GM10266 (cell line): ENCODE data around the gene FRG1.
"Not testable (repeated sequence)": the region's sequence is repeated elsewhere in the genome, so short reads cannot be mapped to it uniquely, and the experiment has no call there.

Experiments
- DNase-seq: peaks from one replicate; pipeline ENCODE4 v3.0.0; 2012; ENCODE audit errors: extremely low spot score
- TF ChIP-seq, protein P1 (sequence below): IDR thresholded peaks from 2 replicates; pipeline ENCODE4 v1.5.1; 2012; ENCODE audit warnings: mild to moderate bottlenecking, low read depth; ENCODE audit not compliant: control insufficient read depth, insufficient read depth; ENCODE audit errors: missing control alignments

Gene FRG1

GRCh38 chr4:189941005-189941450 lies 356 bp downstream of the FRG1 start:
- DNase-seq = no peak
- TF ChIP-seq, protein P1, sequence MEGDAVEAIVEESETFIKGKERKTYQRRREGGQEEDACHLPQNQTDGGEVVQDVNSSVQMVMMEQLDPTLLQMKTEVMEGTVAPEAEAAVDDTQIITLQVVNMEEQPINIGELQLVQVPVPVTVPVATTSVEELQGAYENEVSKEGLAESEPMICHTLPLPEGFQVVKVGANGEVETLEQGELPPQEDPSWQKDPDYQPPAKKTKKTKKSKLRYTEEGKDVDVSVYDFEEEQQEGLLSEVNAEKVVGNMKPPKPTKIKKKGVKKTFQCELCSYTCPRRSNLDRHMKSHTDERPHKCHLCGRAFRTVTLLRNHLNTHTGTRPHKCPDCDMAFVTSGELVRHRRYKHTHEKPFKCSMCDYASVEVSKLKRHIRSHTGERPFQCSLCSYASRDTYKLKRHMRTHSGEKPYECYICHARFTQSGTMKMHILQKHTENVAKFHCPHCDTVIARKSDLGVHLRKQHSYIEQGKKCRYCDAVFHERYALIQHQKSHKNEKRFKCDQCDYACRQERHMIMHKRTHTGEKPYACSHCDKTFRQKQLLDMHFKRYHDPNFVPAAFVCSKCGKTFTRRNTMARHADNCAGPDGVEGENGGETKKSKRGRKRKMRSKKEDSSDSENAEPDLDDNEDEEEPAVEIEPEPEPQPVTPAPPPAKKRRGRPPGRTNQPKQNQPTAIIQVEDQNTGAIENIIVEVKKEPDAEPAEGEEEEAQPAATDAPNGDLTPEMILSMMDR = no peak

GRCh38 chr4:189942412-189942811 lies 1.7 kb downstream of the FRG1 start:
- not testable (repeated sequence) for DNase-seq

DNA sequence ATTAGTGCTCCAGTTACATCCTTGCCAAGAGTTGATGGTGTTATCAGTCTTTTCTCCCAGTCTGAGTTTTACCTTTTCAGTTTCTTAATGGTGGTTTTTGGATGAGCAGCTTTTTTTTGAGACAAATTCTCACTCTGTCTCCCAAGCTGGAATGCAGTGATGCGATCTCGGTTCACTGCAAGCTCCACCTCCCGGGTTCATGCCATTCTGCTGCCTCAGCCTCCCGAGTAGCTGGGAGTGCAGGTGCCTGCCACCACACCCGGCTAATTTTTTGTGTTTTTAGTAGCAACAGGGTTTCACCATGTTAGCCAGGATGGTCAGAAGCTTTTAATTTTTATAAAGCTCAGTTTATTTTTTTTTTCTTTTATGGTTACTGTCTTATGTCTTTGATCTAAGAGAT lies 3.4 kb downstream of the FRG1 start:
- not testable (repeated sequence) for DNase-seq

GRCh38 chr4:189946906-189947305 lies 6.2 kb downstream of the FRG1 start:
- DNase-seq = not testable (repeated sequence)

DNA sequence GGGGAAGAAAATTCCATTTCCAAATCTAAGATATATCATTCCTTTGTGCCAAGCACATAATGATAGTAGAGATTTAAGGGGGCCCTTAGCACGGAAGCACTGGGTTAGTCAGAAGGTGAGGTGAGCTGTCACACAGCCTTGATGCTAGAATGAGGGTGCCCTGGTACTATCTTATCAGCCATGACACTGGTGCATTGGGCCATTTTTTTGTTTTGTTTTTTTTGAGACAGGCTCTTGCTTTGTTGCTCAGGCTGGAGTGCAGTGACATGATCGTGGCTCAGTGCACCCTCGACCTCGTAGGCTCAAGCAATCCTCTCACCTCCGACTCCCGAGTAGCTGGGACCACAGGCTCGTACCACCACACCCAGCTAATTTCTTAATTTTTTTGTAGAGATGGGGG lies 7.8 kb downstream of the FRG1 start:
- DNase-seq = not testable (repeated sequence)

DNA sequence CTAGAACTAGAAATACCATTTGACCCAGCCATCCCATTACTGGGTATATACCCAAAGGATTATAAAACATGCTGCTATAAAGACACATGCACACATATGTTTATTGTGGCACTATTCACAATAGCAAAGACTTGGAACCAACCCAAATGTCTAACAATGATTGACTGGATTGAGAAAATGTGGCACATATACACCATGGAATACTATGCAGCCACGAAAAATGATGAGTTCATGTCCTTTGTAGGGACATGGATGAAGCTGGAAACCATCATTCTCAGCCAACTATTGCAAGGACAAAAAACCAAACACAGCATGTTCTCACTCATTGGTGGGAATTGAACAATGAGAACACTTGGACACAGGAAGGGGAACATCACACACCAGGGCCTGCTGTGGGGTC lies 28.6 kb downstream of the FRG1 start:
- not testable (repeated sequence) for DNase-seq

DNA sequence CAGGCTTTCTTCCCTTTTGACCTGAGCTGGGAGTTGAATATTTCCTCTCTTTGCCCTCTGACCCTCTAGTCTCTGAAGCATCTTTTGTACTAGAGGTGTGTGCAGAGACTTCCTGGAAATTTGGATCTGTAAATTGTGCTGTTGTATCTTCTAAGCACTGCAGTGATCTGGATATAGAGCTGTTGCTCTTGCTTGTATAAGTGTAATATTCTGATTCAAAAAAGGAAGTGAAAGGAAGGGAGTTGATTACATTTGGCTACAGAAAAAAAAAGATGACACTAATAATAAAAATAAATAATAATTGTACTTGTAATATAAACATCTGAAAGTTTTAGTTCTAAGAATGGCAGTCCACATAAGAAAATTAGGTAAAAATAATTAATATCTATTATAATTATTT lies 33.0 kb downstream of the FRG1 start:
- TF ChIP-seq, protein P1 = no peak
- no peak for DNase-seq

GRCh38 chr4:189974056-189974455 lies 33.4 kb downstream of the FRG1 start:
- TF ChIP-seq, protein P1 = no peak
- no peak for DNase-seq

DNA sequence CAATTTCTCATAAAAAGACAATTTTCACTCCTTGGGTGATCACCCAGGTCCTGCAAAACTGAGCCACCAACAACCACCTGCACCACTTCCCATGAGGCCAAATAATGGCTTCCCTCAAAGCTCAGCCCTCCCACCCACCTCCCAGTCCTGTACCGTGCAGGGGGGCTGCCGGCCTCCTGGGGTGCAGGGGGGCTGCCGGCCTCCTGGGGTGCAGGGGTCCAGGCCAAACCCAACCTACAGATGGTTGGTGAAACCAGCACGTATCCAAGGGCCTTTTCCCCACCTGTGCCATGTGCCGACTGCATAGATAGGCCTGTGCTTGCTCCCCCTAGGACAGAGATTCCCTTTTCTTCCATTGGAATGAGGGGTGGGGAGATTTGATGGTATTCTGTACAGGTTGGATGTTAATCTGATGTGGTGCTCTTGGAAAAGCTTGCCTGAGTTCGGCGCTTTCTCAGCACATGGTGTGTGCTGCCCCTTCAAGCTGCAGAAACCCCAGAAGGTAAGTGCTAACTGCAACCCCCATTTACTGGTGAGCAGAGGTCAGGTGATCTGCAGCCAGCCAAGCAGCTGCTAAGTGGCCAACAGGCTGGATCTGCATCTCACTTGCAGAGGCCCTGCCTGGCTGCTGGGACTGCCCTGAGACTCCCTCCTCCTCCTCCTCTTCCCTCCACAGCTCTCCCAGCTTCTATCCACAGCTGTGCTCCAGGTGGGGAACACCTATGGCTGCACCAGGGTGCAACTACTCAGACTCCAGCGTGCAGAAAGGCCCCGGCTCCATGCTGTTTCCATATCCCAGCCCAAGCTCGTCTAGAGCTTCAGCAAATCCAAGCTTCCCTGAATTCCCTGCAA lies 38.8 kb downstream of the FRG1 start:
- TF ChIP-seq, protein P1 = no peak
- no peak for DNase-seq

- DNase-seq = not testable (repeated sequence)
These were observed 39.6 kb downstream of the FRG1 start for GRCh38 chr4:189980292-189980691.

GRCh38 chr4:189981970-189982369 lies 41.3 kb downstream of the FRG1 start:
- DNase-seq = no peak
- TF ChIP-seq, protein P1 = no peak

- DNase-seq = not testable (repeated sequence)
These were observed 43.3 kb downstream of the FRG1 start for GRCh38 chr4:189983916-189984526.

DNA sequence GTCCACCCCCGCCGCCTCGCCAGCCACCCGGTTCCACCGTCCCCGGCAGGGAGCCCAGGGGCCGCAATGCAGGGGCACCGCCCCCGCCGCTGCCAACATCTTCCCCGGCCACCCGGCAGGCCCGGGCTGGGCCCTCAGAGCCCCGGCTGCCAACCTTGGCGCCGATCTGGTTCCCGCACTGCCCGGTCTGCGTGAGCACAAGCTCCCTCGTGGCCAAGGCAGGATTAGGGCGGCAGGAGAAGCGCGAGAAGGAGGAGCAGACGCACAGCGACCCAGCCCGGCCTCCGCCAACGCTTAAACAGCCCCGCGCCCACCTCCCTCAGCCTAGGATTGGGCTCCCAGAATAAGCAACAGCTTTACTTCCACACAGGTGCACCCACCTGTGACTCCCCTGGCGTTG lies 44.0 kb downstream of the FRG1 start:
- DNase-seq = not testable (repeated sequence)

GRCh38 chr4:189985651-189986243 lies 45.1 kb downstream of the FRG1 start:
- not testable (repeated sequence) for DNase-seq
